NCI-H128 (cell line): ENCODE measurements around the gene ZNF501.

Experiments used
- DNase-seq: peaks from one replicate; lab custom pipeline; 2025; ENCODE audit not compliant: unreplicated experiment; lab: John Stamatoyannopoulos, UW

ZNF501 gene

DNA sequence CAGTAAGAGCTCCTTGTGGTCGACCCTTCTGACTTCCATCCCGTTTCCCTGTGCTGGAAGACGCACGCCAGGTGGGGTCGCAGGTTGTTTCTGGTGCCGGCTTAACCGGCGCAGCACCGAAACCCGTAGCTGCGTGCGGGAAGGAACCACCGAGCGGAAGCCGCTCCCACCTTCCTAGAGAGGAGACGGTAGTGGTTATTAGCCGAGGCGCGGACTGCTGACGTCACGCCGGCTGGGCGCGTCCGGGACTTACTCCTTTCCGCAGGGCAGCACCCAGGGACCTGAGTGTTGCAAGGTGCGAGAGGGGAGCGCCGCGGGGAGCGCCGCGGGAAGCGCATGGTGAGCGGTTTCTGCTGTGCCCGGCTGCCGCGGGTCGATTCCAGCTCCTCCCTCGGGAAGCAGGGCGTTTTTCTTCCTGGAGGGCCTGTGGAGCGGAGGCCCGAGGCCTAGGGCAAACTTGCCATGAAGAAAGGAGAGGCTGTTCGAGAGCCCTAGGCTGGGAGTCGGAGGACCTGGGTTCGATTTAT lies at the start of gene ZNF501:
Gene ZNF501, plus strand, starts transcription at position 252 of the 527 bp plus-strand sequence. CDS start 4,787 bp downstream, outside the sequence.
- peak; percentile 82 for DNase-seq

- no peak for DNase-seq
Measured at GRCh38 chr3:44680921-44681455, 48.4 kb upstream of the ZNF501 start.

GRCh38 chr3:44682182-44682896 lies 47.1 kb upstream of the ZNF501 start:
- no peak for DNase-seq

GRCh38 chr3:44685128-44685800 lies 44.2 kb upstream of the ZNF501 start:
- peak; percentile 36 for DNase-seq

GRCh38 chr3:44687898-44688297 lies 41.5 kb upstream of the ZNF501 start:
- no peak for DNase-seq

GRCh38 chr3:44712455-44713075 lies 16.9 kb upstream of the ZNF501 start, which contains the start of gene ZNF502:
TSS of gene ZNF502 (plus strand) at chr3:44712660. CDS start at chr3:44720262, 7,602 bp downstream.
- no peak for DNase-seq

GRCh38 chr3:44721231-44722102 lies 8.0 kb upstream of the ZNF501 start:
- no peak for DNase-seq

- DNase-seq: no peak
Measured at GRCh38 chr3:44722103-44722401, 7.4 kb upstream of the ZNF501 start.

GRCh38 chr3:44734646-44735168 lies 5.3 kb downstream of the ZNF501 start:
- DNase-seq: no peak

DNA sequence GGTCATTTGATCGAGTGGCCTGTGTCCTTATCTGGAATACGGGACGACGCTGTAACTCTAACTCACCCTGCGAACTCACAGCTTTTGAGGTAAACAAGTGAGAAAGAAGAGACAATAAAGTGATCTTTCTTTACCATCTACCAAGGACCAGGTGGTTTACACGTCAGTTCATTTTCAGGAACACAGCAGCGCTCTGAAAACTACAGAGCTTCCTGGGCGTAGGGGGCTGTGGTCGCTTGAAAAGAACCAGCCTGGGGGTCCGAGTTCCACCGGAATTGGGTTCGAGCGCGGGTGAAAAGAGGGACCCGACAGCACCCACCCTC lies 31.6 kb downstream of the ZNF501 start:
- DNase-seq: no peak

- DNase-seq: peak; percentile 85
Measured at GRCh38 chr3:44761424-44762169, 32.2 kb downstream of the ZNF501 start, which contains the start of the genes KIAA1143 and KIF15. TSS of gene KIAA1143 (minus strand) at chr3:44761619. CDS start at chr3:44761602, 17 bp downstream. TSS of gene KIF15 (plus strand) at chr3:44761794. CDS start at chr3:44761866, 72 bp downstream.

DNA sequence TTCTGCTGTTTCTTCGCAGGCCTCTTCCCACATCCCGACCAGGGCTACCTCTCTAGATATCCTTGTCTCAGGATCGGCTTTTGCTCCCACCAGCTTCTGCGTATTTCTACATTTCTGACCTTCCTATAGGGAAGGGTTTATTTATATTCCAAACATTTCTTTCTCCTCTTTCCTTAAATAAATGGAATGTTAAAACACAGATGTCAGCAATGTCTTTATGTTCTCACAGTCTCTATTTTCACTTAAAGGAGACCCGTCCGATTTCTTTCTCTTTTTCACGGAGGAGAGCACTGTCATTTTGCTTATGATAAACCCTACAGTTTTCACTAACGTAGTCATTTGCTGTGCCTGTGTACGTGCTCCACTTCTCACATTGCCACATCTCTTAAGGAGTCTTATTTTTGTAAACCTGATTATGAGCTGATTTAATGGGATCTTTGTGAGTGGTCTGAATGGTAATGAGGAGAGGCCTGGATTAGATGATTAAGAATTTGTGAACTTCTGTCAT lies 32.8 kb downstream of the ZNF501 start:
- no peak for DNase-seq

- DNase-seq: no peak
Measured at GRCh38 chr3:44762690-44763089, 33.3 kb downstream of the ZNF501 start.

DNA sequence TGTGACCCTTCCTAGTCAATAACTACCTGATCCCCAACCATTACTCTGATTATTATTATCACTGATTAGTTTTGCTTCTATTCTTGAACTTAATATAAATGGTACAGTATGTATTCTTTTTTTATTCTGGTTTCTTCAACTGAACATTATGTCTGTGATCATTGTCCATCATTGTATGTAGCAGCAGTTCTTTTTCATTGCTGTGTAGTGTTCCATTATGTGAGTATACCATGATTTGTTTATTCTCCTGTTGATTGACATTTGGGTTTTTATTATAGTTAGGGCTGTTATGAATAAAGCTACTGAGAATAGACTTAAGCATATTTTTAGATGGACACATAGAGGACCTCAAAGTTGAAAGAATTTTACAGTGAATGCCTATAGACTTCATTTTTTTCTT lies 34.8 kb downstream of the ZNF501 start:
- no peak for DNase-seq

DNA sequence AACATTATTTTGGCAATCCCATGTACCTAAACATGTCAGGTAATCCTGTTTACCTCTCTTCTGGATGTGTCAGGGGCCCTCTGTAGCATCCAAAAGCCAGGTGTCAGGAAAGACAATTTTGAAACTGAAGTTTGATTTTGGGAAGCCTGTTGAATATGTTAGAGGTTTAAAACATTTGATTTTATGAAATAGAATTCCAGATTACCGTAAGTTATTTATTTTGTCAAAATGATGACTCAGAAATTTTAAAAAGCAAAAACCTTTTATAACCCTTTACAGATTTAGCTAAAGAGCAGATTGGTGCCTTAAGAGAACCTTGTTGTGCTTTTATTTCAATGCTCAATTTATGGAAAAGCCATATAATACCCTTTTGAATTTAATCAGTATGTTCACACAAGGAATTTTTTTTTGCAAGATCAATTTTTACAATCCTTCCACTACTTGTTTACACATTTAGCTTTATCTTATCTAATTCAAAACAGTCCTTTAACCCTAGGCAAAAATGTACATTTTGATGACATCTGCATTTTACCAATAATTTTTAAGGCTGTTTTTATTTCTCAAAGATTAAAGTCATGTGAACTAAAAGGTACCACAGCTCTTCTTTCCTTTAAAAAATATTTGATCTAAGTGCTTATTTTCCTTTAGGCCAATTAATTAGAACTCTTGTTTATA lies 42.1 kb downstream of the ZNF501 start:
- no peak for DNase-seq

DNA sequence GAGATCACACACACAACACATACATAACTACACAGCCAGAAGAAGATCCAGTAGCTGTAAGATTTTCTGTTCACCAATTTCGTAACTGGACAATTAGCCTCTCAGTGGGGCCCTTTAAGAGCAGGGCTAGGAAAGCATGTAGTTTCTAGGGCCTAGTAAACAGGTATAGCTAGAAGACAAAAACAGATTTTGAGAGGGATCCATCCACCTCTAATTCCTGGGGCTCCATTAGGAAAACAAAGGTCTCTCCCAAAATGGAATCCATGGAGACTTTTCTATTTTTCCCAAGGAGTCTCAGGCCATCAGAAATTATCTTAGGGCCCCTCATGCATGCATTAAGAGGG lies 42.6 kb downstream of the ZNF501 start:
- no peak for DNase-seq

- no peak for DNase-seq
Measured at GRCh38 chr3:44782891-44783290, 53.5 kb downstream of the ZNF501 start.
